NB4 (cell line): Measurements from ENCODE around the gene KCTD5.

Experiments used
- CTCF ChIP-seq: IDR thresholded peaks from one replicate; pipeline ENCODE4 v1.5.1; 2012; ENCODE audit warnings: low read depth, low read length
- MYC ChIP-seq: IDR thresholded peaks from 2 replicates; pipeline ENCODE4 v1.6.1; 2011; ENCODE audit warnings: low read depth, low read length

- no peak for TF ChIP-seq CTCF
- no peak for TF ChIP-seq MYC
Observed at GRCh38 chr16:2698965-2699750, 16.8 kb downstream of the KCTD5 start.
